HepG2 (cell line): ENCODE results near the gene ASF1B. TPM values are rescaled to one million over a fixed set of nuclear protein-coding genes. Genes with fewer than 3 reads are reported as not detected.

Experiments
- AGO2 ChIP-seq: fragments of 200-400 bp; formaldehyde crosslinking; optimal IDR thresholded peaks from 2 replicates; pipeline ENCODE3; 2017; ENCODE audit warnings: mild to moderate bottlenecking, low read depth, low read length, moderate library complexity
- ARID2 ChIP-seq: sonication (generic); formaldehyde crosslinking; IDR thresholded peaks from 2 replicates; pipeline ENCODE4 v1.8.1; 2022; ENCODE audit warnings: mild to moderate bottlenecking, missing genetic modification reagents, borderline replicate concordance
- ARNT ChIP-seq: fragments of 450-650 bp; IDR thresholded peaks from 2 replicates; pipeline ENCODE4 v1.6.1; 2017
- ARNTL ChIP-seq: sonication (generic); formaldehyde crosslinking; IDR thresholded peaks from 2 replicates; pipeline ENCODE4 v1.4.0; 2020; ENCODE audit warnings: mild to moderate bottlenecking, missing genetic modification reagents
- CHCHD3 ChIP-seq: sonication (generic); formaldehyde crosslinking; IDR thresholded peaks from 2 replicates; pipeline ENCODE4 v1.8.0; 2022; ENCODE audit warnings: mild to moderate bottlenecking, missing genetic modification reagents, moderate library complexity
- FOXK1 ChIP-seq: sonication (generic); formaldehyde crosslinking; IDR thresholded peaks from 2 replicates; pipeline ENCODE4 v1.4.0; 2020; ENCODE audit warnings: low read depth, missing genetic modification reagents, borderline replicate concordance
- HES4 ChIP-seq: sonication (generic); formaldehyde crosslinking; IDR thresholded peaks from 2 replicates; pipeline ENCODE4 v1.9.0; 2021; ENCODE audit warnings: mild to moderate bottlenecking, missing genetic modification reagents, borderline replicate concordance
- HMG20A ChIP-seq: IDR thresholded peaks from 2 replicates; pipeline ENCODE4 v1.6.1; 2016; ENCODE audit warnings: borderline replicate concordance
- HNRNPUL1 ChIP-seq: fragments of 200-400 bp; formaldehyde crosslinking; IDR thresholded peaks from 2 replicates; pipeline ENCODE4 v1.6.1; 2017; ENCODE audit warnings: low read depth, mild to moderate bottlenecking, low read length, moderate library complexity
- JUN ChIP-seq: sonication (generic); formaldehyde crosslinking; IDR thresholded peaks from 2 replicates; pipeline ENCODE4 v1.4.0; 2020; ENCODE audit warnings: mild to moderate bottlenecking, missing genetic modification reagents
- MXI1 ChIP-seq: IDR thresholded peaks from 3 replicates; pipeline ENCODE4 v1.6.1; 2012; ENCODE audit warnings: low read depth, low read length, inconsistent platforms, borderline replicate concordance
- RBFOX2 ChIP-seq: fragments of 200-400 bp; formaldehyde crosslinking; IDR thresholded peaks from 2 replicates; pipeline ENCODE4 v1.6.1; 2017; ENCODE audit warnings: low read depth, mild to moderate bottlenecking, low read length
- SRF ChIP-seq: IDR thresholded peaks from 2 replicates; pipeline ENCODE4 v1.6.1; 2011; ENCODE audit warnings: mild to moderate bottlenecking, low read depth, low read length, moderate library complexity
- TBX2 ChIP-seq: sonication (generic); formaldehyde crosslinking; IDR thresholded peaks from 2 replicates; pipeline ENCODE4 v1.5.0; 2020; ENCODE audit warnings: missing genetic modification reagents, mild to moderate bottlenecking, borderline replicate concordance
- ZNF253 ChIP-seq: sonication (generic); formaldehyde crosslinking; IDR thresholded peaks from 2 replicates; pipeline ENCODE4 v1.8.0; 2022; ENCODE audit warnings: mild to moderate bottlenecking, missing genetic modification reagents, borderline replicate concordance
- ZNF775 ChIP-seq: sonication (generic); formaldehyde crosslinking; IDR thresholded peaks from 2 replicates; pipeline ENCODE4 v1.4.0; 2020; ENCODE audit warnings: missing genetic modification reagents, mild to moderate bottlenecking, moderate library complexity, borderline replicate concordance
- ZSCAN20 ChIP-seq: sonication (generic); formaldehyde crosslinking; IDR thresholded peaks from 2 replicates; pipeline ENCODE4 v1.4.0; 2020; ENCODE audit warnings: missing genetic modification reagents, mild to moderate bottlenecking, borderline replicate concordance
- polyA plus RNA-seq, 8 experiments: library from polyadenylated mRNA; depleted of rRNA in 3 of 8; stranded (reverse) in 7 of 8; unstranded in 1 of 8; fragments of >200 nt; fragmentation: Illumina TruSeq in 4 of 8; extraction: Trizol in 4 of 8; gene quantifications; 2 replicates each; pipeline versions ENCODE4 v1.2.1 to v1.2.3, GENCODE V29; 2011 to 2016; ENCODE audit warnings: low read depth in 4 of 8, missing spikeins in 1 of 8, mixed read lengths in 1 of 8; ENCODE audit not compliant: insufficient read depth in 1 of 8
- total RNA-seq, 5 experiments: library from RNA; depleted of rRNA; stranded (reverse); fragments of >200 nt; fragmentation: Illumina TruSeq; extraction: Trizol; gene quantifications; 2 replicates each; pipeline ENCODE4 v1.2.3, GENCODE V29; 2016; ENCODE audit warnings: low read depth in 1 of 5
- TF ChIP-seq, protein P1 (sequence below): sonication (generic); formaldehyde crosslinking; conservative IDR thresholded peaks from 2 replicates; pipeline ENCODE4 v1.4.0; 2020; ENCODE audit warnings: mild to moderate bottlenecking, missing genetic modification reagents, moderate library complexity
- TF ChIP-seq, protein P2 (sequence below): sonication (generic); formaldehyde crosslinking; IDR thresholded peaks from 2 replicates; pipeline ENCODE4 v1.8.1; 2023; ENCODE audit warnings: mild to moderate bottlenecking, missing genetic modification reagents, borderline replicate concordance
- TF ChIP-seq, protein P3 (sequence below): IDR thresholded peaks from 2 replicates; pipeline ENCODE4 v1.6.1; 2016; ENCODE audit warnings: mild to moderate bottlenecking, missing biosample characterization, missing genetic modification reagents
- TF ChIP-seq, protein P4 (sequence below): sonication (generic); formaldehyde crosslinking; IDR thresholded peaks from 2 replicates; pipeline ENCODE4 v1.8.1; 2023; ENCODE audit warnings: mild to moderate bottlenecking, missing genetic modification reagents

Gene ASF1B
- total and polyA plus RNA-seq, 2 of the 13 experiments (the other 11 are each of a cell fraction or from before 2014, with no cell fraction given): 18.2 to 24.8 TPM

DNA sequence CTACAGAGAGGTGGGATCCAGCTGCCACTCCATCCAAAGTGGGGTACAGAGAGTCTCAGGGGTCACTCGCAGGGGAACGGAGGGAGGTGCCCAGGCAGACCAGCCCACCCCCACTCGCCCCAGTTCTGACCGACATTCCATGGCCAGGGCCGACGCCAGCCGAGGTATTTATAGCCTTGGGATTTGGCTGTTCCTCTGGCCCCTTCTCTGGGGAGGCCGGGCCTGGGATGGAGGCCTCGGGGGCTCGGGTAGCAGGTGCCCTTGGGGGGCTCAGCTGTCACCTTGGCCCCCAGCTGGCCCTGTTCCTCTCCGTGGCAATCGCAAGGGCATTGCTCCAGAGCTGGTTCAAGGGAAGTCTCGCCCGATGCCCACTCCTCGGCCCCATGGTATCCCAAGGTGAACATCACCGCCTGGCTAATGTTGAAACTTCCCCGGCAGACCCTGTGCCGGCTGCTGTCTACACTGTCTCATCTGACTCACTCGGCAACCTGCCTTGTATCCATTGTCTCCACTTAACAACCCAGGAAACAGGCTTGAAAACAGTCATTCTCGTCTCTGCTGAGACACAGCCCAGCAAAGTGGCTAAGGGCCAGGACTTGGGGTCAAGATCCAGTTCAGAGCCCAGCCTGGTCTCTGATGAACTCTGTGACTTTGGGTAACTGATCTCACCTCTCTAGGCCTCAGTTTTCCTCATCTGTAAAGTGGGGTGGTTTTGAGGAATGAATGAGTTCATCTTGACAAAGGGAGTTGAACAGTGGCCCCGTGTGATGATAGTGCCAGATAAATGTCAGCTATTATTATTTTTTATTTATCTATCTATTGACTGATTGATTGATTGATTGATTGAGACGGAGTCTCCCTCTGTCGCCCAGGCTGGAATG lies 28.6 kb downstream of the ASF1B start (continued):
- TF ChIP-seq, protein P1, sequence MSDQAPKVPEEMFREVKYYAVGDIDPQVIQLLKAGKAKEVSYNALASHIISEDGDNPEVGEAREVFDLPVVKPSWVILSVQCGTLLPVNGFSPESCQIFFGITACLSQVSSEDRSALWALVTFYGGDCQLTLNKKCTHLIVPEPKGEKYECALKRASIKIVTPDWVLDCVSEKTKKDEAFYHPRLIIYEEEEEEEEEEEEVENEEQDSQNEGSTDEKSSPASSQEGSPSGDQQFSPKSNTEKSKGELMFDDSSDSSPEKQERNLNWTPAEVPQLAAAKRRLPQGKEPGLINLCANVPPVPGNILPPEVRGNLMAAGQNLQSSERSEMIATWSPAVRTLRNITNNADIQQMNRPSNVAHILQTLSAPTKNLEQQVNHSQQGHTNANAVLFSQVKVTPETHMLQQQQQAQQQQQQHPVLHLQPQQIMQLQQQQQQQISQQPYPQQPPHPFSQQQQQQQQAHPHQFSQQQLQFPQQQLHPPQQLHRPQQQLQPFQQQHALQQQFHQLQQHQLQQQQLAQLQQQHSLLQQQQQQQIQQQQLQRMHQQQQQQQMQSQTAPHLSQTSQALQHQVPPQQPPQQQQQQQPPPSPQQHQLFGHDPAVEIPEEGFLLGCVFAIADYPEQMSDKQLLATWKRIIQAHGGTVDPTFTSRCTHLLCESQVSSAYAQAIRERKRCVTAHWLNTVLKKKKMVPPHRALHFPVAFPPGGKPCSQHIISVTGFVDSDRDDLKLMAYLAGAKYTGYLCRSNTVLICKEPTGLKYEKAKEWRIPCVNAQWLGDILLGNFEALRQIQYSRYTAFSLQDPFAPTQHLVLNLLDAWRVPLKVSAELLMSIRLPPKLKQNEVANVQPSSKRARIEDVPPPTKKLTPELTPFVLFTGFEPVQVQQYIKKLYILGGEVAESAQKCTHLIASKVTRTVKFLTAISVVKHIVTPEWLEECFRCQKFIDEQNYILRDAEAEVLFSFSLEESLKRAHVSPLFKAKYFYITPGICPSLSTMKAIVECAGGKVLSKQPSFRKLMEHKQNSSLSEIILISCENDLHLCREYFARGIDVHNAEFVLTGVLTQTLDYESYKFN (CRISPR knock-in tag): no peak
- TF ChIP-seq RBFOX2 (0 out of 2 replicates have a peak, but pooled peaks have one; percentile 26), ARNTL (CRISPR knock-in tag) (no peak), SRF (no peak), JUN (CRISPR knock-in tag) (no peak), CHCHD3 (CRISPR knock-in tag) (no peak), ZNF253 (CRISPR knock-in tag) (no peak), TBX2 (CRISPR knock-in tag) (no peak), HNRNPUL1 (no peak), FOXK1 (CRISPR knock-in tag) (no peak), ZSCAN20 (CRISPR knock-in tag) (no peak), ARNT (no peak), ARID2 (CRISPR knock-in tag) (no peak), HMG20A (no peak), HES4 (CRISPR knock-in tag) (no peak), AGO2 (peak; percentile 17), ZNF775 (CRISPR knock-in tag) (no peak), MXI1 (no peak)
- TF ChIP-seq, protein P2, sequence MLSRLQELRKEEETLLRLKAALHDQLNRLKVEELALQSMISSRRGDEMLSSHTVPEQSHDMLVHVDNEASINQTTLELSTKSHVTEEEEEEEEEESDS (CRISPR knock-in tag): no peak
- TF ChIP-seq, protein P3, sequence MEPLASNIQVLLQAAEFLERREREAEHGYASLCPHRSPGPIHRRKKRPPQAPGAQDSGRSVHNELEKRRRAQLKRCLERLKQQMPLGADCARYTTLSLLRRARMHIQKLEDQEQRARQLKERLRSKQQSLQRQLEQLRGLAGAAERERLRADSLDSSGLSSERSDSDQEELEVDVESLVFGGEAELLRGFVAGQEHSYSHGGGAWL: no peak
- TF ChIP-seq, protein P4, sequence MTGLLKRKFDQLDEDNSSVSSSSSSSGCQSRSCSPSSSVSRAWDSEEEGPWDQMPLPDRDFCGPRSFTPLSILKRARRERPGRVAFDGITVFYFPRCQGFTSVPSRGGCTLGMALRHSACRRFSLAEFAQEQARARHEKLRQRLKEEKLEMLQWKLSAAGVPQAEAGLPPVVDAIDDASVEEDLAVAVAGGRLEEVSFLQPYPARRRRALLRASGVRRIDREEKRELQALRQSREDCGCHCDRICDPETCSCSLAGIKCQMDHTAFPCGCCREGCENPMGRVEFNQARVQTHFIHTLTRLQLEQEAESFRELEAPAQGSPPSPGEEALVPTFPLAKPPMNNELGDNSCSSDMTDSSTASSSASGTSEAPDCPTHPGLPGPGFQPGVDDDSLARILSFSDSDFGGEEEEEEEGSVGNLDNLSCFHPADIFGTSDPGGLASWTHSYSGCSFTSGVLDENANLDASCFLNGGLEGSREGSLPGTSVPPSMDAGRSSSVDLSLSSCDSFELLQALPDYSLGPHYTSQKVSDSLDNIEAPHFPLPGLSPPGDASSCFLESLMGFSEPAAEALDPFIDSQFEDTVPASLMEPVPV (CRISPR knock-in tag): no peak
